HG03565 (cell line): Measurements from ENCODE around the gene HNF1B.
"Not testable (repeated sequence)": the region's sequence is repeated elsewhere in the genome, so short reads cannot be mapped to it uniquely, and the experiment has no call there.

ENCODE experiments used
- ATAC-seq: cut with Tn5 transposase; IDR thresholded peaks from one replicate; pipeline ENCODE4 v1.9.1; 2021; ENCODE audit warnings: mild to moderate bottlenecking, moderate library complexity; ENCODE audit not compliant: unreplicated experiment

Gene HNF1B

GRCh38 chr17:37708616-37709212, 36.1 kb downstream of the HNF1B start:
- no peak for ATAC-seq

- no peak for ATAC-seq
These were observed 36.7 kb downstream of the HNF1B start for GRCh38 chr17:37708008-37708615.

- ATAC-seq, result no peak
These were observed 38.4 kb downstream of the HNF1B start for GRCh38 chr17:37706446-37706845.

- no peak for ATAC-seq
These were observed 42.3 kb downstream of the HNF1B start for GRCh38 chr17:37702598-37702997.

- no peak for ATAC-seq
These were observed 43.4 kb downstream of the HNF1B start for GRCh38 chr17:37701496-37701898.

GRCh38 chr17:37700881-37701280, 44.0 kb downstream of the HNF1B start:
- no peak for ATAC-seq

- ATAC-seq, result no peak
These were observed 45.4 kb downstream of the HNF1B start for GRCh38 chr17:37699285-37699973.

GRCh38 chr17:37698911-37699255, 46.0 kb downstream of the HNF1B start:
- ATAC-seq, result no peak

GRCh38 chr17:37698132-37698910, 46.5 kb downstream of the HNF1B start:
- ATAC-seq, result no peak

- no peak for ATAC-seq
These were observed 47.5 kb downstream of the HNF1B start for GRCh38 chr17:37697381-37697780.

- no peak for ATAC-seq
These were observed 48.5 kb downstream of the HNF1B start for GRCh38 chr17:37696366-37696765.

GRCh38 chr17:37695726-37696125, 49.1 kb downstream of the HNF1B start:
- ATAC-seq, result no peak

- ATAC-seq, result no peak
These were observed 50.1 kb downstream of the HNF1B start for GRCh38 chr17:37694734-37695133.

- ATAC-seq, result no peak
These were observed 51.5 kb downstream of the HNF1B start for GRCh38 chr17:37693328-37693727.

GRCh38 chr17:37691807-37692206, 53.1 kb downstream of the HNF1B start:
- ATAC-seq, result no peak

GRCh38 chr17:37689317-37689716, 55.5 kb downstream of the HNF1B start:
- no peak for ATAC-seq

GRCh38 chr17:37683454-37683984, 61.3 kb downstream of the HNF1B start:
- ATAC-seq, result no peak

GRCh38 chr17:37682007-37682406, 62.9 kb downstream of the HNF1B start:
- no peak for ATAC-seq

- ATAC-seq, result not testable (repeated sequence)
These were observed 64.9 kb downstream of the HNF1B start for GRCh38 chr17:37679995-37680394.

- no peak for ATAC-seq
These were observed 66.8 kb downstream of the HNF1B start for GRCh38 chr17:37678036-37678435.

GRCh38 chr17:37677021-37677420, 67.8 kb downstream of the HNF1B start:
- ATAC-seq, result no peak
